ENCODE results near the gene CD2AP.

Gene CD2AP

DNA sequence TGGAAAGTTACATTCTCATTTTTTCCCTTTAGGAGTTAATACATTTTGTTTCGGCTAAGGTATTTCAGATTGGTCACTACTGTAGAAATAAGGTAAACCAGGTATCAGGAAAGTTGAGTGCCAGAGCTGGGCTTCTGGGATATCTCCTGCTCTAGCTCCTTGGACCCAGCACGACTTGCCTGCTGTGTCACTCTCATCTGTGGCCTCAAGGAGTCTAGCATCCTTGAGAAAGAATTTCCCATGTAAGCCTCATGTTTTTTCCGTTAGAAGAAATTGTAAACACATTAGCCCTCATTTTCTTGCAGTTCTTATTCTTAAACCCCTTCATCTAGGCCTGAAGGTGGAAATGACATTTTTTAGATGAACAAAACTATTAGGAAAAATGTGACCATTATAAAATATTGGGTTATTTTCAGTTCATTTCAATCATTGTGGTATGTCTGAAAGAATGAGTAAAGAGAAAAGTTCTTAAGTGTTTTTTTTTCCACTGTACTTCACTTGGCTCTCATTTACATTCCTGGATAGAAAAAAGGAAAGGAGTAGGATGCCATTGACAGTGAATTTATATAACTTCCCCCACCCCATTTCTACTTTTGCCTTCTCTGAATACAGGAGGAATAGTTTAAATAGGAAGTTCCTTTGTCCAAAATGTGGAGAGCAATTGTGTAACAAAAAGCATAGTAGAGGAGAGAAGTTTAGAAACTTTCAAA, 46.7 kb downstream of the CD2AP start:
- H3K4me3 ChIP-seq (replicated peaks; ENCODE audit: insufficient read depth, low read length): no peak overlapping the region
- H3K27ac ChIP-seq (replicated peaks): no peak overlapping the region
- no peaks in the 10 kb centered on the region for H3K27me3 ChIP-seq (ENCODE audit: insufficient read depth, poor library complexity, severe bottlenecking)
- DNase-seq (ENCODE audit: low read depth in 1 of 2, low spot score in 1 of 2): no peak
- TF ChIP-seq REST (IDR thresholded peaks at IDR 0.05; ENCODE audit: insufficient replicate concordance, low read depth): no peak
- TF ChIP-seq, protein P1, sequence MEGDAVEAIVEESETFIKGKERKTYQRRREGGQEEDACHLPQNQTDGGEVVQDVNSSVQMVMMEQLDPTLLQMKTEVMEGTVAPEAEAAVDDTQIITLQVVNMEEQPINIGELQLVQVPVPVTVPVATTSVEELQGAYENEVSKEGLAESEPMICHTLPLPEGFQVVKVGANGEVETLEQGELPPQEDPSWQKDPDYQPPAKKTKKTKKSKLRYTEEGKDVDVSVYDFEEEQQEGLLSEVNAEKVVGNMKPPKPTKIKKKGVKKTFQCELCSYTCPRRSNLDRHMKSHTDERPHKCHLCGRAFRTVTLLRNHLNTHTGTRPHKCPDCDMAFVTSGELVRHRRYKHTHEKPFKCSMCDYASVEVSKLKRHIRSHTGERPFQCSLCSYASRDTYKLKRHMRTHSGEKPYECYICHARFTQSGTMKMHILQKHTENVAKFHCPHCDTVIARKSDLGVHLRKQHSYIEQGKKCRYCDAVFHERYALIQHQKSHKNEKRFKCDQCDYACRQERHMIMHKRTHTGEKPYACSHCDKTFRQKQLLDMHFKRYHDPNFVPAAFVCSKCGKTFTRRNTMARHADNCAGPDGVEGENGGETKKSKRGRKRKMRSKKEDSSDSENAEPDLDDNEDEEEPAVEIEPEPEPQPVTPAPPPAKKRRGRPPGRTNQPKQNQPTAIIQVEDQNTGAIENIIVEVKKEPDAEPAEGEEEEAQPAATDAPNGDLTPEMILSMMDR (IDR thresholded peaks at IDR 0.05; ENCODE audit: insufficient read depth, low read length): no peak
- no peak for TF ChIP-seq SPI1 (IDR thresholded peaks at IDR 0.05; ENCODE audit: borderline replicate concordance, low read depth)
- TF ChIP-seq POLR2AphosphoS5 (IDR thresholded peaks at IDR 0.05; ENCODE audit: low read depth): no peak
- TF ChIP-seq GABPA (IDR thresholded peaks at IDR 0.05; ENCODE audit: low read depth): no peak

- Histone ChIP-seq H3K4me3 (replicated peaks; ENCODE audit: insufficient read depth, low read length) (no peak overlapping the region), H3K27me3 (ENCODE audit: insufficient read depth, poor library complexity, severe bottlenecking) (no peaks in the 10 kb centered on the region), H3K27ac (replicated peaks) (no peak overlapping the region)
- DNase-seq (ENCODE audit: low read depth in 1 of 2, low spot score in 1 of 2): no peak
- TF ChIP-seq REST (IDR thresholded peaks at IDR 0.05; ENCODE audit: insufficient replicate concordance, low read depth): no peak
- TF ChIP-seq, protein P1 (IDR thresholded peaks at IDR 0.05; ENCODE audit: insufficient read depth, low read length): no peak
- TF ChIP-seq POLR2AphosphoS5 (IDR thresholded peaks at IDR 0.05; ENCODE audit: low read depth): no peak
- TF ChIP-seq SPI1 (IDR thresholded peaks at IDR 0.05; ENCODE audit: borderline replicate concordance, low read depth): no peak
- TF ChIP-seq GABPA (IDR thresholded peaks at IDR 0.05; ENCODE audit: low read depth): no peak
Observed at GRCh38 chr6:47525330-47526057, 47.9 kb downstream of the CD2AP start.

GRCh38 chr6:47527274-47527673, 49.7 kb downstream of the CD2AP start:
- no peak overlapping the region for H3K4me3 ChIP-seq (replicated peaks; ENCODE audit: insufficient read depth, low read length)
- no peaks in the 10 kb centered on the region for H3K27me3 ChIP-seq (ENCODE audit: insufficient read depth, poor library complexity, severe bottlenecking)
- no peak overlapping the region for H3K27ac ChIP-seq (replicated peaks)
- no peak for TF ChIP-seq SPI1 (IDR thresholded peaks at IDR 0.05; ENCODE audit: borderline replicate concordance, low read depth)
- no peak for TF ChIP-seq GABPA (IDR thresholded peaks at IDR 0.05; ENCODE audit: low read depth)
- no peak for DNase-seq (ENCODE audit: low read depth in 1 of 2, low spot score in 1 of 2)

GRCh38 chr6:47529734-47530133, 52.1 kb downstream of the CD2AP start:
- H3K27ac ChIP-seq (replicated peaks): no peak overlapping the region
- TF ChIP-seq GABPA (IDR thresholded peaks at IDR 0.05; ENCODE audit: low read depth): no peak
- TF ChIP-seq POLR2AphosphoS5 (IDR thresholded peaks at IDR 0.05; ENCODE audit: low read depth): no peak
- TF ChIP-seq, protein P1 (IDR thresholded peaks at IDR 0.05; ENCODE audit: insufficient read depth, low read length): no peak
- TF ChIP-seq REST (IDR thresholded peaks at IDR 0.05; ENCODE audit: insufficient replicate concordance, low read depth): no peak
- H3K4me3 ChIP-seq (replicated peaks; ENCODE audit: insufficient read depth, low read length): no peak overlapping the region
- no peaks in the 10 kb centered on the region for H3K27me3 ChIP-seq (ENCODE audit: insufficient read depth, poor library complexity, severe bottlenecking)
- DNase-seq (ENCODE audit: low read depth in 1 of 2, low spot score in 1 of 2): no peak

Measured in HL-60 (cell line).